Heart left ventricle (tissue), 16 donors: ENCODE results near the gene OR2AJ1. TPM values are rescaled to one million over a fixed set of nuclear protein-coding genes. Genes with fewer than 3 reads are reported as not detected.
"Not testable (repeated sequence)": the region's sequence is repeated elsewhere in the genome, so short reads cannot be mapped to it uniquely, and the experiment has no call there.

ENCODE experiments used
- ATAC-seq, 4 donors: fragments of 200-7000 bp; cut with Tn5 transposase; one replicate each; pipeline ENCODE4 v1.9.1; 2020 to 2022; ENCODE audit warnings: moderate library complexity in 4 of 4, mild to moderate bottlenecking in 3 of 4, moderate number of reproducible peaks in 1 of 4
- DNase-seq, 5 donors: peaks; one replicate each; pipeline ENCODE4 v3.0.0-alpha.2; 2020
- H3K27ac ChIP-seq, 12 donors: fragments of 200-600 bp; sonication (generic) in 4 of 12; one replicate each; pipeline versions ENCODE4 v1.5.0 to v1.8.0; 2016 to 2022; ENCODE audit warnings: mild to moderate bottlenecking in 2 of 12
- H3K27me3 ChIP-seq, 9 donors: fragments of 200-600 bp; sonication (generic) in 2 of 9; one replicate each; pipeline versions ENCODE4 v1.5.1 to v1.8.0; 2016 to 2022; ENCODE audit warnings: mild to moderate bottlenecking in 3 of 9
- H3K36me3 ChIP-seq, 9 donors: fragments of 200-600 bp; sonication (generic) in 2 of 9; one replicate each; pipeline versions ENCODE4 v1.5.0 to v1.8.0; 2018 to 2022; ENCODE audit warnings: mild to moderate bottlenecking in 2 of 9
- H3K4me1 ChIP-seq, 12 donors: fragments of 200-600 bp; sonication (generic) in 4 of 12; one replicate each; pipeline versions ENCODE4 v1.5.0 to v1.8.0; 2016 to 2022; ENCODE audit warnings: mild to moderate bottlenecking in 3 of 12
- H3K4me3 ChIP-seq, 12 donors: fragments of 200-600 bp; sonication (generic) in 4 of 12; one replicate each; pipeline versions ENCODE4 v1.5.0 to v1.8.0; 2017 to 2022; ENCODE audit warnings: mild to moderate bottlenecking in 9 of 12, moderate library complexity in 4 of 12
- H3K9me3 ChIP-seq, 12 donors: fragments of 200-600 bp; sonication (generic) in 4 of 12; one replicate each; pipeline versions ENCODE4 v1.5.0 to v1.8.0; 2016 to 2022; ENCODE audit warnings: mild to moderate bottlenecking in 1 of 12
- POLR2A ChIP-seq, 2 donors: fragments of 450-650 bp; IDR thresholded peaks; one replicate each; pipeline ENCODE4 v1.6.1; 2017; ENCODE audit warnings: antibody characterized with exemption in 2 of 2, mild to moderate bottlenecking in 2 of 2, moderate library complexity in 2 of 2
- WGBS, 4 donors: extraction: QIAGEN DNeasy Blood & Tissue Kit in 2 of 4; methylation state at CpG; one replicate each; pipeline versions ENCODE4 v1.1.5 to v1.1.7; 2013 to 2018; 5-methylcytosine and 5-hydroxymethylcytosine counted together
- intact Hi-C, 10 donors: fragments of 100-400 bp; cut with DNase I; formaldehyde crosslinking; loops; one replicate each; pipeline versions ENCODE4 v1.11.1 to v1.14.2; 2022
- polyA plus RNA-seq, 2 donors: library from polyadenylated mRNA; stranded (reverse); fragments of 200-250 nt; gene quantifications; one replicate each; pipeline ENCODE4 v1.2.3, GENCODE V29; 2013
- total RNA-seq, 9 donors: library from RNA; depleted of rRNA in 2 of 9; stranded (reverse); fragments of >200 nt in 2 of 9; fragmentation: NEBNext Ultra II Directional in 3 of 9; extraction: Animal tissue kit (Norgen Biotek cat#: 25700) in 3 of 9; gene quantifications; one replicate each; pipeline versions ENCODE4 v1.1.0 to v1.2.4, GENCODE V29; 2016 to 2023
- TF ChIP-seq, protein P1 (sequence below), 12 donors: fragments of 200-600 bp; sonication (generic) in 4 of 12; IDR thresholded peaks; one replicate each; pipeline versions ENCODE4 v1.5.0 to v1.8.0; 2018 to 2022; ENCODE audit warnings: antibody characterized with exemption in 12 of 12, mild to moderate bottlenecking in 5 of 12
- donor health status: ischemic (EF 13 %, LVEDD 7.1; RV severe dilation, severe dysfunction).
- donor health status: healthy with polysubstance abuse.
- donor health status: DM: no; HTN: yes; CAD: no.
- donor health status: DM: no; HTN: no; CAD: no.
- donor health status: ischemic (EF 25% LVEDD 6.9; RV normal size, moderate dysfunction).
- donor health status: ischemic (EF 25% LVEDD 5.7; RV mildly dilated, moderate dysfunction).
- donor health status: healthy.
- donor health status: DM: yes; HTN: yes; CAD: no.
- donor health status: ischemic (EF 35%, LVEDD 5.7; RV mildly dilated, moderate dysfunction).
- donor health status: nonischemic (EF 11% LVEDD 7.7; RV severe dilation, severe dysfunction).
- donor health status: DM: yes; HTN: yes; CAD: no.
- donor health status: PGD.
- donor health status: ischemic (EF 29% LVEDD 5.4; RV normal size, mild dysfunction).
- donor health status: nonischemic (EF 23%, LVEDD 6.1; RV moderate dilation, normal function).

Gene OR2AJ1
- total and polyA plus RNA-seq, 11 donors: not detected

DNA sequence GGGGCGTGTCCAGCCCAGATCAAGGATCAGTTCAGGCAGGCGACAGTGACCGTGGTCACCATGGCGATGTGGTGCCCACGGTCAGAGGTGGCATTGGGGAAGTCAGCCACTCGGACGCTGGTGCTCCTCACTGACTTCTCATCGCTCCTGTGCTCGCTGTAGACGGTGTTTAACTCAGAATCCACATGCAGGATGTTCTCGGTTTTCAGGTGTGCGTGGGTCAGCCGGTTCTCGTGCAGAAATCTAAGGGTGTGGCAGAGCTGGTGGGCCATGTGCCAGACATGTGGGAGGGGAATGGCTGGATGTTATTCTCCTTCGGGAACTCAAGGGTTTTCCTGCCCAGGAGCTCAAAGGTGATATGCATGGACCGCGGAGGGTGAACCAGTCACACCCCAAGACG is 11.7 kb downstream of the OR2AJ1 start:
- Histone ChIP-seq H3K27me3 (peaks cover 0 to 22% (median 0%) of the 10 kb centered on the region in 9 donors), H3K27ac (no peak overlapping the region), H3K4me3 (no peak overlapping the region), H3K36me3 (no peaks in the 10 kb centered on the region), H3K4me1 (no peaks in the 10 kb centered on the region), H3K9me3 (peaks cover 0 to 9% (median 0%) of the 10 kb centered on the region in 12 donors)
- WGBS, 4 donors: 89 to 97% (median 93%) methylated on average over 18 of the region's 18 CpGs
- peak in 1 of 5 donors; percentile 44 for DNase-seq
- no peak for ATAC-seq
- TF ChIP-seq POLR2A (IDR thresholded peaks at IDR 0.05): no peak
- TF ChIP-seq, protein P1, sequence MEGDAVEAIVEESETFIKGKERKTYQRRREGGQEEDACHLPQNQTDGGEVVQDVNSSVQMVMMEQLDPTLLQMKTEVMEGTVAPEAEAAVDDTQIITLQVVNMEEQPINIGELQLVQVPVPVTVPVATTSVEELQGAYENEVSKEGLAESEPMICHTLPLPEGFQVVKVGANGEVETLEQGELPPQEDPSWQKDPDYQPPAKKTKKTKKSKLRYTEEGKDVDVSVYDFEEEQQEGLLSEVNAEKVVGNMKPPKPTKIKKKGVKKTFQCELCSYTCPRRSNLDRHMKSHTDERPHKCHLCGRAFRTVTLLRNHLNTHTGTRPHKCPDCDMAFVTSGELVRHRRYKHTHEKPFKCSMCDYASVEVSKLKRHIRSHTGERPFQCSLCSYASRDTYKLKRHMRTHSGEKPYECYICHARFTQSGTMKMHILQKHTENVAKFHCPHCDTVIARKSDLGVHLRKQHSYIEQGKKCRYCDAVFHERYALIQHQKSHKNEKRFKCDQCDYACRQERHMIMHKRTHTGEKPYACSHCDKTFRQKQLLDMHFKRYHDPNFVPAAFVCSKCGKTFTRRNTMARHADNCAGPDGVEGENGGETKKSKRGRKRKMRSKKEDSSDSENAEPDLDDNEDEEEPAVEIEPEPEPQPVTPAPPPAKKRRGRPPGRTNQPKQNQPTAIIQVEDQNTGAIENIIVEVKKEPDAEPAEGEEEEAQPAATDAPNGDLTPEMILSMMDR (IDR thresholded peaks at IDR 0.05): no peak
- intact Hi-C loops: no loop called here

DNA sequence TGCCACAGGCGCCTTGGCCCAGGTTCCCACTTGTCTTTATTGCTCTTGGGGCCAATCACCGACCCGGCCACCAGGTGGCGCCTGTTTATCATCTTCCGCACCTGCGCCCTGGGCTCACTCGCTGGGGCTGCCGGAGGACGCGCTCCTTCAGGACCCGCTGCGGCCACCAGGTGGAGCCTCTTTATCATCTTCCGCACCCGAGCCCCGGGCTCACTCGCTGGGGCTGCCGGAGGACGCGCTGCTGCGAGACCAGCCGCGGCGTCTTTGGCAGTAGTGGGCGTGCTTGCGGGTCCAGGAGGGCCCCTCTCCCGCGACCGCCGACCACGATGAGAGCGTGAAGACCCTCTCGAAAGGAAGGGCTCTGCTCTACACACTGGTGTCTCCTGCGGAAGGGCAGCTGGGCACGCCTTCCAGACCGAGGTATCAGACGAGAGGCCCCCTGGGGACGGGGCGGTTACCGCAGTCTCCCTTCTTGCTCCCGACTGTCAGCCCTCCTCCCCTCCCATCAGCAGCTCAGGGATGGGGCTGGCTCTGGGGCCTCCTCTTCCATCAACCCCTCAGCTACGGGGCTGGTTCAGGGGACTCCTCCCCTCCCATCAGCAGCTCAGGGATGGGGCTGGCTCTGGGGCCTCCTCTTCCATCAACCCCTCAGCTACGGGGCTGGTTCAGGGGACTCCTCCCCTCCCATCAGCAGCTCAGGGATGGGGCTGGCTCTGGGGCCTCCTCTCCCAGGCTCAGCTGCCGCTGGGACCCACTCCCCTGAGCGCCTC is 12.5 kb downstream of the OR2AJ1 start:
- Histone ChIP-seq H3K4me3 (peak overlapping the region in 6 of 12 donors; percentile 9 to 54 (median 30)), H3K27me3 (peaks cover 0 to 22% (median 0%) of the 10 kb centered on the region in 9 donors)
- DNase-seq (peak; percentile 22 to 74 (median 50)), ATAC-seq (peak in 3 of 4 donors; percentile 45 to 81 (median 73))
- H3K9me3 ChIP-seq, H3K27ac ChIP-seq, H3K4me1 ChIP-seq, intact Hi-C loops, H3K36me3 ChIP-seq: not testable (repeated sequence)
- TF ChIP-seq, protein P1 (IDR thresholded peaks at IDR 0.05): peak in 8 of 12 donors; percentile 22 to 67 (median 35)
- peak in 1 of 2 donors; percentile 21 for TF ChIP-seq POLR2A (IDR thresholded peaks at IDR 0.05)
- 5 to 18% (median 11%) methylated on average over 19 to 44 of the region's 44 CpGs for WGBS, 4 donors

DNA sequence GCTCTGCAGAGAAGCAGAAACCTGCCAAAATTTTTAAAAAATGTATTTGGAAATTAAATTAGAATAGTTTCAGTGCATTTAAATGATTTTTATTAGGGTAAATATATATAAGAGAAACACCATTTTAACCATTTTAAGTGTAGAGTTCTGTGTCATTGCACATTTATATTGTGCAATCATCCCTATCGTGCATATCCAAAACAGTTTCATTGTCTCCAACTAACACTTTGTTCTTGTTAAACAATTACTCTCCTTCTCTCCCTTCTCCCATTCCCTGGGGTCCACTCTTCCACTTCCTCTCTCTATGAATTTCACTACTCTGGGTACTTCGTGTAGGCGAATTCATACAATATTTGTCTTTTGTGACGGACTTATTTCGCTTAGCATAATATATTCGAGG is 17.9 kb downstream of the OR2AJ1 start:
- DNase-seq: no peak
- no peaks in the 10 kb centered on the region for H3K4me1 ChIP-seq
- peaks cover 0 to 19% (median 3%) of the 10 kb centered on the region in 12 donors for H3K9me3 ChIP-seq
- peaks cover 0 to 10% (median 0%) of the 10 kb centered on the region in 9 donors for H3K27me3 ChIP-seq
- H3K36me3 ChIP-seq: no peaks in the 10 kb centered on the region
- no peak overlapping the region for H3K4me3 ChIP-seq
- WGBS, 4 donors: 71 to 83% (median 81%) methylated on average over 6 of the region's 6 CpGs
- intact Hi-C loops: no loop called here
- ATAC-seq: no peak
- H3K27ac ChIP-seq: no peak overlapping the region
- TF ChIP-seq, protein P1 (IDR thresholded peaks at IDR 0.05): no peak
- no peak for TF ChIP-seq POLR2A (IDR thresholded peaks at IDR 0.05)

DNA sequence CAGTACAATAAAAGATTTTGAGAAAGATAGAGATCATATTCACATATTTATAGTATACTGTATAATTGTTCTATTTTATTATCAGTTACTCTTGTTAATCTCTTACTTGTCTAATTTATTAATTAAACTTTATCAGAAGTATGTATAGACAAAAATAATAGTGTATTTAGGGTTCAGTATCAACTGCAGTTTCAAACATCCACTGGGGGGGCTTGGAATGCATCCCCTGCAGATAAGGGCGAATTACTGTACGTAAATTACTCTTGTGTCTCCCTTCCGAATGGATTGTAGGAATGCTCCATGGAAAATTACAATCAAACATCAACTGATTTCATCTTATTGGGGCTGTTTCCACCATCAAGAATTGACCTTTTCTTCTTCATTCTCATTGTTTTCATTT is 23.9 kb downstream of the OR2AJ1 start, which contains the start of gene OR2L8:
Gene OR2L8 (plus strand): TSS at position 301 of the 400 bp plus-strand sequence. CDS start 0 bp downstream, at position 301.
- ATAC-seq (no peak), DNase-seq (no peak)
- intact Hi-C loops: no loop called here
- WGBS, 4 donors: 72 to 81% (median 77%) methylated on average over 3 of the region's 3 CpGs
- Histone ChIP-seq H3K4me3 (no peak within 1 kb of the TSS), H3K4me1 (no peaks in the 10 kb centered on the region), H3K9me3 (peaks cover 0 to 19% (median 3%) of the 10 kb centered on the region in 12 donors), H3K27ac (no peak within 1 kb of the TSS), H3K27me3 (no peaks in the 10 kb centered on the region), H3K36me3 (no peaks in the 10 kb centered on the region)
- TF ChIP-seq, protein P1 (IDR thresholded peaks at IDR 0.05): no peak
- TF ChIP-seq POLR2A (IDR thresholded peaks at IDR 0.05): no peak
